Neural cell (in vitro differentiated cells): ENCODE results near the gene TPP1. TPM values are rescaled to one million over a fixed set of nuclear protein-coding genes. Genes with fewer than 3 reads are reported as not detected.

Experiments
- H2AFZ ChIP-seq: fragments of 200-600, 300-800 bp; sonication (generic), shearing (Covaris generic); 2 replicates; pipeline ENCODE4 v1.6.0; 2014; ENCODE audit warnings: low read depth, mild to moderate bottlenecking, antibody characterized with exemption, low read length, moderate library complexity
- H3F3A ChIP-seq: fragments of 200-600 bp; shearing (Covaris generic); 2 replicates; pipeline ENCODE4 v1.6.1; 2016; ENCODE audit warnings: mild to moderate bottlenecking, moderate library complexity, mixed read lengths, antibody characterized with exemption, low read length; ENCODE audit not compliant: insufficient read depth, poor library complexity, severe bottlenecking
- H3K27ac ChIP-seq: fragments of 200-600, 300-800 bp; sonication (generic), shearing (Covaris generic); 2 replicates; pipeline ENCODE4 v1.5.1; 2014; ENCODE audit warnings: mild to moderate bottlenecking, low read length, moderate library complexity
- H3K27me3 ChIP-seq: fragments of 300-800, 200-600 bp; sonication (generic), shearing (Covaris generic); 2 replicates; pipeline ENCODE4 v1.6.0; 2014; ENCODE audit warnings: mild to moderate bottlenecking, low read depth, low read length, moderate library complexity; ENCODE audit not compliant: insufficient read depth
- H3K36me3 ChIP-seq: fragments of 300-800, 200-600 bp; sonication (generic), shearing (Covaris generic); 2 replicates; pipeline ENCODE4 v1.5.1; 2014; ENCODE audit warnings: mild to moderate bottlenecking, antibody characterized with exemption, low read length, moderate library complexity; ENCODE audit not compliant: insufficient read depth
- H3K4me2 ChIP-seq: fragments of 300-800, 200-600 bp; sonication (generic), shearing (Covaris generic); 2 replicates; pipeline ENCODE4 v1.6.0; 2014; ENCODE audit warnings: mild to moderate bottlenecking, low read length
- H3K4me3 ChIP-seq: fragments of 300-800, 200-600 bp; sonication (generic), shearing (Covaris generic); 2 replicates; pipeline ENCODE4 v1.5.1; 2014; ENCODE audit warnings: mild to moderate bottlenecking, low read length, moderate library complexity
- H3K79me2 ChIP-seq: fragments of 200-600 bp; shearing (Covaris generic); replicated peaks from 2 replicates; pipeline ENCODE4 v1.6.0; 2014; ENCODE audit warnings: mild to moderate bottlenecking, low read length, moderate library complexity; ENCODE audit not compliant: insufficient read depth
- H3K9ac ChIP-seq: fragments of 300-800, 200-600 bp; sonication (generic), shearing (Covaris generic); 2 replicates; pipeline ENCODE4 v1.6.1; 2016; ENCODE audit warnings: mild to moderate bottlenecking, low read length, mixed read lengths
- H3K9me2 ChIP-seq: fragments of 200-600 bp; shearing (Covaris generic); 2 replicates; pipeline ENCODE4 v1.6.1; 2016; ENCODE audit warnings: mild to moderate bottlenecking, low read length, mixed read lengths; ENCODE audit not compliant: insufficient read depth
- H3K9me3 ChIP-seq: fragments of 200-600, 300-800 bp; sonication (generic), shearing (Covaris generic); 2 replicates; pipeline ENCODE4 v1.6.1; 2016; ENCODE audit warnings: mild to moderate bottlenecking, mixed run types, low read length, moderate library complexity, mixed read lengths
- H4K20me1 ChIP-seq: fragments of 200-600 bp; shearing (Covaris generic); 2 replicates; pipeline ENCODE4 v1.6.1; 2016; ENCODE audit warnings: mild to moderate bottlenecking, mixed run types; ENCODE audit not compliant: insufficient read depth
- CTCF ChIP-seq: fragments of 450-650 bp; IDR thresholded peaks from 2 replicates; pipeline ENCODE4 v1.5.1; 2014; ENCODE audit warnings: antibody characterized with exemption, mild to moderate bottlenecking, moderate library complexity; ENCODE audit not compliant: poor library complexity, severe bottlenecking
- EP300 ChIP-seq: fragments of 450-650 bp; conservative IDR thresholded peaks from 2 replicates; pipeline ENCODE4 v1.6.1; 2014; ENCODE audit warnings: antibody characterized with exemption, mild to moderate bottlenecking, moderate library complexity; ENCODE audit not compliant: poor library complexity, severe bottlenecking
- EZH2 ChIP-seq: fragments of 200-600, 300-800 bp; shearing (Covaris generic), sonication (generic); IDR thresholded peaks from 2 replicates; pipeline ENCODE4 v1.6.1; 2014; ENCODE audit warnings: antibody characterized with exemption, low read length, borderline replicate concordance, mild to moderate bottlenecking; ENCODE audit not compliant: insufficient read depth, poor library complexity, severe bottlenecking
- MXI1 ChIP-seq: fragments of 450-650 bp; conservative IDR thresholded peaks from 2 replicates; pipeline ENCODE4 v1.6.1; 2014; ENCODE audit warnings: antibody characterized with exemption, mild to moderate bottlenecking; ENCODE audit not compliant: poor library complexity, severe bottlenecking
- POLR2AphosphoS5 ChIP-seq: IDR thresholded peaks from 2 replicates; pipeline ENCODE4 v1.6.1; 2012
- RAD21 ChIP-seq: fragments of 450-650 bp; conservative IDR thresholded peaks from 2 replicates; pipeline ENCODE4 v1.6.1; 2014; ENCODE audit warnings: antibody characterized with exemption, mild to moderate bottlenecking, moderate library complexity
- REST ChIP-seq: IDR thresholded peaks from 2 replicates; pipeline ENCODE4 v1.6.1; 2012; ENCODE audit warnings: borderline replicate concordance
- SMC3 ChIP-seq: fragments of 450-650 bp; conservative IDR thresholded peaks from 2 replicates; pipeline ENCODE4 v1.6.1; 2014; ENCODE audit warnings: antibody characterized with exemption, mild to moderate bottlenecking, moderate library complexity; ENCODE audit not compliant: poor library complexity
- TAF1 ChIP-seq: IDR thresholded peaks from 2 replicates; pipeline ENCODE4 v1.6.1; 2012; ENCODE audit warnings: low read depth
- polyA plus RNA-seq: library from polyadenylated mRNA; depleted of rRNA; stranded (reverse); fragments of >200 nt; gene quantifications from 2 replicates; pipeline ENCODE4 v1.2.3, GENCODE V29; 2014

TPP1 gene
- polyA plus RNA-seq, 1 donor from 2014 or later: 3.8 TPM

- H3K79me2 ChIP-seq: peaks cover 92% of the 10 kb centered on the region
- H3K9me2 ChIP-seq: no peaks in the 10 kb centered on the region
- no peak overlapping the region for H3K4me2 ChIP-seq
- H4K20me1 ChIP-seq: peaks cover 60% of the 10 kb centered on the region
- H3F3A ChIP-seq: no peaks in the 10 kb centered on the region
- H3K9me3 ChIP-seq: no peaks in the 10 kb centered on the region
- H3K9ac ChIP-seq: no peak overlapping the region
- H3K27me3 ChIP-seq: no peaks in the 10 kb centered on the region
- H3K27ac ChIP-seq: no peak overlapping the region
- no peaks in the 10 kb centered on the region for H3K36me3 ChIP-seq
- peak overlapping the region; percentile 35 for H3K4me3 ChIP-seq
- H2AFZ ChIP-seq: no peak overlapping the region
- TF ChIP-seq REST (no peak), EP300 (no peak), CTCF (no peak), MXI1 (no peak), TAF1 (no peak), SMC3 (no peak), POLR2AphosphoS5 (no peak), EZH2 (no peak), RAD21 (no peak)
Observed at GRCh38 chr11:6646918-6647679, 27.9 kb upstream of the TPP1 start.

GRCh38 chr11:6646576-6646917 lies 27.3 kb upstream of the TPP1 start:
- Histone ChIP-seq H2AFZ (no peak overlapping the region), H3K9ac (no peak overlapping the region), H3K27ac (no peak overlapping the region), H3K79me2 (peaks cover 90% of the 10 kb centered on the region), H3K4me3 (peak overlapping the region; percentile 35), H3K27me3 (no peaks in the 10 kb centered on the region), H3K9me3 (no peaks in the 10 kb centered on the region), H3K36me3 (no peaks in the 10 kb centered on the region), H4K20me1 (peaks cover 66% of the 10 kb centered on the region), H3F3A (no peaks in the 10 kb centered on the region), H3K4me2 (no peak overlapping the region), H3K9me2 (no peaks in the 10 kb centered on the region)
- TF ChIP-seq REST: no peak
- no peak for TF ChIP-seq TAF1
- no peak for TF ChIP-seq CTCF
- no peak for TF ChIP-seq MXI1
- no peak for TF ChIP-seq POLR2AphosphoS5
- no peak for TF ChIP-seq EZH2
- no peak for TF ChIP-seq EP300
- TF ChIP-seq SMC3: no peak
- TF ChIP-seq RAD21: no peak
